Bronchial epithelial cell (primary cell): ENCODE measurements around the gene PSMB7. TPM values are rescaled to one million over a fixed set of nuclear protein-coding genes. Genes with fewer than 3 reads are reported as not detected.

Experiments
- DNase-seq: peaks from one replicate; pipeline ENCODE4 v3.0.0-alpha.2; 2010; ENCODE audit warnings: low read depth
- FAIRE-seq: peaks from 2 replicates; lab custom pipeline; 2011; peaks lifted over from hg19 to GRCh38; lab: Jason Lieb, UNC
- H3K27me3 ChIP-seq: 2 replicates; pipeline ENCODE4 v1.5.1; 2011; ENCODE audit warnings: low read length; ENCODE audit not compliant: control insufficient read depth, insufficient read depth
- H3K36me3 ChIP-seq: 2 replicates; pipeline ENCODE4 v1.5.1; 2011; ENCODE audit warnings: low read length; ENCODE audit not compliant: control insufficient read depth, insufficient read depth
- H3K4me3 ChIP-seq: 2 replicates; pipeline ENCODE4 v1.5.1; 2011; ENCODE audit warnings: mild to moderate bottlenecking, low read depth, low read length, control low read depth
- CTCF ChIP-seq: IDR thresholded peaks from 2 replicates; pipeline ENCODE4 v1.5.1; 2011; ENCODE audit warnings: mild to moderate bottlenecking, moderate library complexity, low read length, control low read depth, inconsistent platforms; ENCODE audit not compliant: insufficient read depth, severe bottlenecking
- total RNA-seq: library from RNA; depleted of rRNA; stranded (reverse); fragments of >200 nt; gene quantifications from 2 replicates; pipeline ENCODE4 v1.2.1, GENCODE V29; 2014

Gene PSMB7
- total RNA-seq, 1 donor from 2014 or later: 335 TPM

GRCh38 chr9:124326378-124326777 is 88.9 kb downstream of the PSMB7 start:
- no peak for TF ChIP-seq CTCF
- no peak for FAIRE-seq
- DNase-seq: no peak
- Histone ChIP-seq H3K4me3 (no peak overlapping the region), H3K27me3 (no peaks in the 10 kb centered on the region), H3K36me3 (peaks cover 36% of the 10 kb centered on the region)

DNA sequence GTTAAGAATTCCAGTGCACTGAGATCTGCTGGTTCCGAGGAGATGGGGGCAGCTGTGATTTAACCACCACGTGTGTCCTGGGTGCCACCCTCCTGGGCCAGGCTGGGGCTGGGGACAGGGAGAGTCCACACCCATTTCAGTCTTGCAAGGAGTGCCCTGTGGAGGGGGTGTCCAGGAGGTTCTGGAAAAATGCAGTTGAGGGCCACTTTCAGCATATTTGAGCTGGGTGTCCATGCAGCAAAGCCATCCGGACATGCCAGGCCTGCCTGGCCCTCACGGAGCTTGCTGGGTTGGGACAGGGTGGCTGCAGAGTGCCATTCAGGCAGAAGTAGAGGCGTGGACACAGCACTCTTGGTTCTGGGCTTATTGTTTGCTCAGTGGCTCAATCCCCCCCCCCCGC is 89.4 kb downstream of the PSMB7 start:
- no peak overlapping the region for H3K4me3 ChIP-seq
- no peak for FAIRE-seq
- H3K27me3 ChIP-seq: no peaks in the 10 kb centered on the region
- peaks cover 37% of the 10 kb centered on the region for H3K36me3 ChIP-seq
- DNase-seq: no peak
- no peak for TF ChIP-seq CTCF

DNA sequence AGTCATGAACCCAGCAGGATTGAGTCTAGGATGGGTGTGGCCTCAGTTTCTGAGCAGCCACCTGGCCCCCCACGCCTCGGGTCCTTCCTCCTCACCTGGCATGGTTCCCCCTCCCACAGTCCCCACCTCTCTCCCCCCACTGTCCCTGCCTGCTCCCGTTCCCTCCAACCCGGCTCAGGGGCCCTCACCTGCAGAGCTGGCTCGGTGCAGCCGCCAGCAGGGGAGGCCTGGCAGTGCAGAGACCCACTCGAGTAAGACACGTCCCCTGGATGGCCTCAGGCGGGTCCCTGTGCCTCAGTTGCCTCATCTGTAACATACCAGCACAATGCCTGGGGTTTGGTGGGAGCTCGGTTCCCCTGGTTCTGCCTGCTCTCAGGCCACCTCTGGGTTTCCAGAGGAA is 91.3 kb downstream of the PSMB7 start:
- Histone ChIP-seq H3K4me3 (no peak overlapping the region), H3K36me3 (peaks cover 30% of the 10 kb centered on the region), H3K27me3 (no peaks in the 10 kb centered on the region)
- no peak for DNase-seq
- no peak for TF ChIP-seq CTCF
- FAIRE-seq: no peak

DNA sequence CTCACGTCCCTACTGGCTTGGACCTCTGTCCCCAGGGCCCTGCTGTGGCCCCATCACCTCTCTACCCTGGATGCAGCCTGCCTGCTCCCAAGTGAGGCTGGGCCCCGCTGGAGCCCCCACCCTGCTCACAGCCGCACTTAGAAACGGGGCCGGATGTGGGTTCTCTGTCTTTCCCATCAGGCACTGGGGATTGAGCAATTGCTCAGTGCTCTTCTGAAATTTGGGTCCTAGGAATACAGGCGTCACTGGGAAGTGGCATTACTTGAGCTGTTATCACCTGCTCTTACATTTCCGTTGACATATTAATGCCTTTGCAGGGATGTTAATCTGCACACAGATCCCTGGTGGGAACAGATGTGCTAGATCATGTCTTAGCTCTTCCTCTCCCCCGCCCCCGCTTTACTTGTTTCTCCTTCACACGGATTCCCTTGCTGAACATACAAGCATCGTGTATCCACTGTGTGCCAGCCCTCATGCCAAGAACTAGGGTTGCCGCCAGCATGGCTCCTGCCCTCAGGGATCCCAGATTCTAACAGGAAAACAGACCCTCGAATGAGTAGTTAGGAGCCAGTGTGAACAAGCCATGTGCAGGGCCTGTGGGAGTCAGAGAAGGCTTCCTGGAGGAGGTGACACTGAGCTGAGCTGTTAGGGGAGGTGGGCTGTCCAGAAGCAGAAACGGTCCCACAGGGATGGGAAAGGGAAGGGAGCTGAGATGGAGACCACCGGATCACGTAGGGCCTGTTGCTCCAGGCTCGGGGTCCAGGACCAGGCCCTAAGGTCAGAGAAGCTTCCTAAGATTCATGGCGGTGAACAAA is 92.4 kb downstream of the PSMB7 start:
- H3K27me3 ChIP-seq: no peaks in the 10 kb centered on the region
- no peak for TF ChIP-seq CTCF
- H3K4me3 ChIP-seq: no peak overlapping the region
- no peak for DNase-seq
- FAIRE-seq: no peak
- H3K36me3 ChIP-seq: peaks cover 26% of the 10 kb centered on the region

DNA sequence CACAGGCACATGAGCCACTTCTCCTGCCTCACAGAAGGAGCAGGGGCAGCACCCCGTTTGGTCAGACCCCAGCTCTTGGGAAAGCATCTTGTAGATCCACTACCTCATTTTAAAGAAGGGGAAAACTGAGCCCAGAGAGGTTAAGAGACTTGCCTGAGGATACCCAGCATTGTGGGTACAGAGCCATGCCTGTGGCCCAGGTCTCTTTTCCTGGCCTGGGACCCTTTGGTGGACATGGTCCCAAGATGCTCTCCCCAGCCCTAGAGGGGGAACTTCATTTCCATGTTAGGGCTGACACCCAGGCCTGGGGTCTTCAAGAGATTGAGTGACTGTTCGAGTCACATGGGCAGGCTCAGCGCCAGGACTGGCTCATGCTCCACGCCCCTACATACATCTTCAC is 93.3 kb downstream of the PSMB7 start:
- FAIRE-seq (no peak), DNase-seq (no peak)
- no peak for TF ChIP-seq CTCF
- Histone ChIP-seq H3K36me3 (peaks cover 19% of the 10 kb centered on the region), H3K4me3 (no peak overlapping the region), H3K27me3 (no peaks in the 10 kb centered on the region)

- no peak overlapping the region for H3K4me3 ChIP-seq
- no peaks in the 10 kb centered on the region for H3K27me3 ChIP-seq
- no peak for FAIRE-seq
- TF ChIP-seq CTCF: no peak
- DNase-seq: no peak
- peaks cover 14% of the 10 kb centered on the region for H3K36me3 ChIP-seq
Observed at GRCh38 chr9:124321416-124321815, 93.8 kb downstream of the PSMB7 start.
